Measurements from ENCODE around the gene RAPGEF1. TPM values are rescaled to one million over a fixed set of nuclear protein-coding genes. Genes with fewer than 3 reads are reported as not detected.

The RAPGEF1 gene
- total RNA-seq, 1 experiment from 2014 or later = 61.5 TPM

DNA sequence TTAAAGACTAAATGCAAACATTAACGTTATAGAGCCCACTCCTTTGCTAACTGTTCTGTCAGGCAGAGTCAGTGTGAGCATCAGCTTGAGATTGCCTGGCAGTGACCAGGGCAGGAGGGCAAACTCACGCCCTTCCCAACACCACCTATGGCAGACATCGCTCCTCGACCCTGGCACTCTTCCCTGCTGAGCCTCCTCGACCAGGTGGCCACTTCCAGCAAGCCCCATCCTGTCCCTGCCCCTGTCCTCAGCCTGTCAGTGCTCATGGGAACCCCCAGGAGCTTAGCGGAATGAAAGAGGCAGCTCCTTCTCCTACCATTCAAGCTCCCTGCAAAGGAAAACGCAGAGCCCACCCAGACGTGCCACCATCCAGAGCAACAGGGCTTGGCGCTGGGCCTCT is 152.5 kb downstream of the RAPGEF1 start:
- Histone ChIP-seq H3K27me3 (replicated peaks; ENCODE audit: insufficient read depth, low read depth, low read length, poor library complexity) (no peaks in the 10 kb centered on the region), H3K4me1 (ENCODE audit: insufficient read depth, low read length, poor library complexity, severe bottlenecking) (no peaks in the 10 kb centered on the region), H3K36me3 (ENCODE audit: insufficient read depth, low read length, poor library complexity, severe bottlenecking) (no peaks in the 10 kb centered on the region), H3K9me3 (ENCODE audit: low read depth, low read length, poor library complexity, severe bottlenecking) (no peaks in the 10 kb centered on the region), H3K27ac (ENCODE audit: low read depth, low read length, poor library complexity, severe bottlenecking) (no peak overlapping the region), H3K4me3 (ENCODE audit: low read depth, low read length, poor library complexity, severe bottlenecking) (no peak overlapping the region)
- intact Hi-C loops (cut with micrococcal nuclease; ENCODE audit: unreplicated experiment) = no loop called here
- ChIA-PET CTCF (no interaction called here), POLR2A (ENCODE audit: low non-redundant PET) (no interaction called here)
- no peak for TF ChIP-seq EZH2 (IDR thresholded peaks at IDR 0.05; ENCODE audit: borderline replicate concordance, low read depth, low read length, poor library complexity, severe bottlenecking)
- TF ChIP-seq, protein P1, sequence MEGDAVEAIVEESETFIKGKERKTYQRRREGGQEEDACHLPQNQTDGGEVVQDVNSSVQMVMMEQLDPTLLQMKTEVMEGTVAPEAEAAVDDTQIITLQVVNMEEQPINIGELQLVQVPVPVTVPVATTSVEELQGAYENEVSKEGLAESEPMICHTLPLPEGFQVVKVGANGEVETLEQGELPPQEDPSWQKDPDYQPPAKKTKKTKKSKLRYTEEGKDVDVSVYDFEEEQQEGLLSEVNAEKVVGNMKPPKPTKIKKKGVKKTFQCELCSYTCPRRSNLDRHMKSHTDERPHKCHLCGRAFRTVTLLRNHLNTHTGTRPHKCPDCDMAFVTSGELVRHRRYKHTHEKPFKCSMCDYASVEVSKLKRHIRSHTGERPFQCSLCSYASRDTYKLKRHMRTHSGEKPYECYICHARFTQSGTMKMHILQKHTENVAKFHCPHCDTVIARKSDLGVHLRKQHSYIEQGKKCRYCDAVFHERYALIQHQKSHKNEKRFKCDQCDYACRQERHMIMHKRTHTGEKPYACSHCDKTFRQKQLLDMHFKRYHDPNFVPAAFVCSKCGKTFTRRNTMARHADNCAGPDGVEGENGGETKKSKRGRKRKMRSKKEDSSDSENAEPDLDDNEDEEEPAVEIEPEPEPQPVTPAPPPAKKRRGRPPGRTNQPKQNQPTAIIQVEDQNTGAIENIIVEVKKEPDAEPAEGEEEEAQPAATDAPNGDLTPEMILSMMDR (conservative IDR thresholded peaks at IDR 0.05; ENCODE audit: low read depth, low read length) = no peak
- DNase-seq (ENCODE audit: low spot score) = no peak
- BruUV-seq (replicated peaks) = no TSS peak

DNA sequence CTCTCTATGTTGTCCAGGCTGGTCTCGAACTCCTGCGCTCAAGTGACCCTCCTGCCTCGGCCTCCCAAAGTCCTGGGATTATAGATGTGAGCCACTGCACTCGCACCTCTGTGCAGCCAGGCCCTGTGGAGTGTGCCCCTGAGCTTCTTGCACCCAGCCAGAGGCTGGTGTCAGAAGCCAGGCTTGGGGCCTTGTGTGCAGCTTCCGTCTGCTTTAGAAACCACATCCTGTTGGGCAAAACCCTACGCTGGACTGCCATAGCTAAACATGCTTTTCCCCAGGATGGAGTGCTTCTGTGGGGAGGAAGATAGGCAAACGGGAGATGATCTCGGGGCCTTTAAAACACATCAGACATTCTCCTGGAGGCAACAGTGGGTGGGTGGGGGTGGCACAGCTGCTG is 154.5 kb downstream of the RAPGEF1 start:
- no peaks in the 10 kb centered on the region for H3K9me3 ChIP-seq (ENCODE audit: low read depth, low read length, poor library complexity, severe bottlenecking)
- DNase-seq (ENCODE audit: low spot score) = no peak
- no peaks in the 10 kb centered on the region for H3K4me1 ChIP-seq (ENCODE audit: insufficient read depth, low read length, poor library complexity, severe bottlenecking)
- peaks cover 2% of the 10 kb centered on the region for H3K36me3 ChIP-seq (ENCODE audit: insufficient read depth, low read length, poor library complexity, severe bottlenecking)
- TF ChIP-seq EZH2 (IDR thresholded peaks at IDR 0.05; ENCODE audit: borderline replicate concordance, low read depth, low read length, poor library complexity, severe bottlenecking) = no peak
- TF ChIP-seq, protein P1 (conservative IDR thresholded peaks at IDR 0.05; ENCODE audit: low read depth, low read length) = no peak
- BruUV-seq (replicated peaks) = no TSS peak
- intact Hi-C loops (cut with micrococcal nuclease; ENCODE audit: unreplicated experiment) = no loop called here
- H3K27me3 ChIP-seq (replicated peaks; ENCODE audit: insufficient read depth, low read depth, low read length, poor library complexity) = no peaks in the 10 kb centered on the region
- H3K27ac ChIP-seq (ENCODE audit: low read depth, low read length, poor library complexity, severe bottlenecking) = no peak overlapping the region
- ChIA-PET POLR2A (ENCODE audit: low non-redundant PET) (interaction anchor here (0.6 kb wide), 1 partner anchor 150 kb away, joined by 13 read pairs; no protein-coding TSS in a partner anchor), CTCF (no interaction called here)
- H3K4me3 ChIP-seq (ENCODE audit: low read depth, low read length, poor library complexity, severe bottlenecking) = no peak overlapping the region

DNA sequence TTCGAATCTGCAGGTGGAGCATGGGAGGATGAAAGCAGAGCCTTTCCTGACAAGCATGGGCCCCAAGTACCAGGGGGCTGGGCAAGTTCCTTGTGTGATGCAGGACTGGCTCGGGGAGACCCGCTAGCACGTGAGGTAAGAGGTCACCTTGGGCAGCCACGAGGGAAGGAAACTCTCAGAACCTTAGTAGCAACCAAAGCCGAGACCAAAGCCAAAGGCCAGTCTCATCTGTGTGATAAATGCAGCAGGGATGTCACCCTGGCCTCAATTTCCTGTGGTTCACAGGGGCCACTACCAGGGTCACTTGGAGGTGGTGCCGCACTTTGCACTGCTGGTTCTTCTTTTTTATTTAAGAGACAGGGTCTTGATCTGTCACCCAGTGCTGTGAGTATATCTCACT is 155.0 kb downstream of the RAPGEF1 start:
- POLR2A ChIA-PET (ENCODE audit: low non-redundant PET) = interaction anchor here (0.6 kb wide), 1 partner anchor 151 kb away, joined by 13 read pairs; no protein-coding TSS in a partner anchor
- CTCF ChIA-PET = no interaction called here

DNA sequence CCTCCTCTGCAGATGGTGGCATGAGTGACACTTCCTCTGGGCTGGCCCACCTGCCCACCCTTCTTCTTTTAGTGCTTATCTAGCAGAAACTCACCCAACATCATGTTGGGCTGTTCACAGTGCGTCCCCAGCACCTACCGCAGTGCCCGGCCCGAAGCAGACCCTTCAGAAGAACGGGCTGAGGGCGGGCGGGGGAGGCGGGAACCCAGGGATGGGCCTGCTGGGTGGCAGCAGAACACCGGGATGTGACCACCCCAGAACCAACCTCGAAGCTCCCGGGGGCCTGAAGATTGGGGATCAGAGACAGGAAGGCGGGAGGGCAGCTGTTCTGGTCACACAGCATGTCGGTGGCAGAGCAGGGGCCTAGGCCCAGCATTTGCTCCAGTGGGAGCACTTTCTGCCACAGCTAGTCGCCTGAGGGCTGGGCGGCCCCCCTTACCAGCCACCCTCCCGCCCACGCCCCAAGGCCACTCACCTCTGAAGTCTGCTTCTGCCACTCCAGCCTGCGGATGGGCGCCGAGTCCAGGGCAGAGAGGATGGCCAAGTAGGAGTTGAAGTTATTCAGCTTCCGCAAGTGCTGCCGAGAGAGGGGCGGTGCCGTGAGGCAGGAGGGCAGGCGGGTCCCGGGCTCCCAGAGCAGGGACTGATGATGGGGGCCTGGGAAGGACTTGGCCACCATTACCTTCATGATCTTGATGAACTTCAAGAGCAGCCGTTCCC is 155.9 kb downstream of the RAPGEF1 start:
- no TSS peak for BruUV-seq (replicated peaks)
- intact Hi-C loops (cut with micrococcal nuclease; ENCODE audit: unreplicated experiment) = no loop called here
- Histone ChIP-seq H3K4me1 (ENCODE audit: insufficient read depth, low read length, poor library complexity, severe bottlenecking) (no peaks in the 10 kb centered on the region), H3K36me3 (ENCODE audit: insufficient read depth, low read length, poor library complexity, severe bottlenecking) (peaks cover 8% of the 10 kb centered on the region), H3K4me3 (ENCODE audit: low read depth, low read length, poor library complexity, severe bottlenecking) (no peak overlapping the region), H3K27ac (ENCODE audit: low read depth, low read length, poor library complexity, severe bottlenecking) (no peak overlapping the region), H3K27me3 (replicated peaks; ENCODE audit: insufficient read depth, low read depth, low read length, poor library complexity) (no peaks in the 10 kb centered on the region), H3K9me3 (ENCODE audit: low read depth, low read length, poor library complexity, severe bottlenecking) (no peaks in the 10 kb centered on the region)
- DNase-seq (ENCODE audit: low spot score) = no peak
- POLR2A ChIA-PET (ENCODE audit: low non-redundant PET) = no interaction called here
- TF ChIP-seq, protein P1 (conservative IDR thresholded peaks at IDR 0.05; ENCODE audit: low read depth, low read length) = no peak
- TF ChIP-seq EZH2 (IDR thresholded peaks at IDR 0.05; ENCODE audit: borderline replicate concordance, low read depth, low read length, poor library complexity, severe bottlenecking) = no peak
- CTCF ChIA-PET = no interaction called here

More for the DNA sequence above, 155.0 kb downstream of the RAPGEF1 start:
- no peak for TF ChIP-seq EZH2 (IDR thresholded peaks at IDR 0.05; ENCODE audit: borderline replicate concordance, low read depth, low read length, poor library complexity, severe bottlenecking)
- DNase-seq (ENCODE audit: low spot score) = no peak
- Histone ChIP-seq H3K36me3 (ENCODE audit: insufficient read depth, low read length, poor library complexity, severe bottlenecking) (peaks cover 7% of the 10 kb centered on the region), H3K27me3 (replicated peaks; ENCODE audit: insufficient read depth, low read depth, low read length, poor library complexity) (no peaks in the 10 kb centered on the region), H3K9me3 (ENCODE audit: low read depth, low read length, poor library complexity, severe bottlenecking) (no peaks in the 10 kb centered on the region), H3K4me3 (ENCODE audit: low read depth, low read length, poor library complexity, severe bottlenecking) (no peak overlapping the region), H3K27ac (ENCODE audit: low read depth, low read length, poor library complexity, severe bottlenecking) (no peak overlapping the region), H3K4me1 (ENCODE audit: insufficient read depth, low read length, poor library complexity, severe bottlenecking) (no peaks in the 10 kb centered on the region)
- intact Hi-C loops (cut with micrococcal nuclease; ENCODE audit: unreplicated experiment) = no loop called here
- no TSS peak for BruUV-seq (replicated peaks)

Data from A673 (cell line).